Measurements from ENCODE around the gene STKLD1.
A peak's percentile ranks its signal among the peaks of the same experiment; 100 is the strongest.

The STKLD1 gene

GRCh38 chr9:133368249-133368881 is 7.8 kb upstream of the STKLD1 start (continued):
- TF ChIP-seq ZNF488 (tag by site-specific recombination; IDR thresholded peaks at IDR 0.05) = 0 out of 2 replicates have a peak, but pooled peaks have one; percentile 33
- no peak for TF ChIP-seq ZNF114 (tag by site-specific recombination; IDR thresholded peaks at IDR 0.05)
- peak; percentile 73; the same call in 1 of the 2 replicates for TF ChIP-seq ZNF341 (tag by site-specific recombination; IDR thresholded peaks at IDR 0.05; ENCODE audit: low read depth)

GRCh38 chr9:133369422-133369821 is 6.7 kb upstream of the STKLD1 start:
- POLR2A ChIA-PET = interaction anchor here (1.0 to 2.9 kb wide), 3 partner anchors 9 to 16 kb away, joined by 4 to 11 read pairs (median 5); partner anchors contain the start of genes SURF1 and SURF2
- Histone ChIP-seq H3K4me3 (ENCODE audit: low read depth, low read length) (no peak overlapping the region), H3K36me3 (ENCODE audit: control insufficient read depth in 2 of 2, insufficient read depth in 1 of 2, low read length in 2 of 2) (peaks cover 7 to 83% of the 10 kb centered on the region in 2 experiments), H3K27ac (ENCODE audit: extremely low read depth, low read depth, low read length) (no peak overlapping the region), H3K4me1 (ENCODE audit: control insufficient read depth, insufficient read depth, low read length) (no peaks in the 10 kb centered on the region), H3K9me3 (ENCODE audit: control insufficient read depth, insufficient read depth, low read depth, low read length) (no peaks in the 10 kb centered on the region)
- CTCF ChIA-PET = interaction anchor here (0.6 kb wide), 1 partner anchor 28 kb away, joined by 3 read pairs; no protein-coding TSS in a partner anchor
- TF ChIP-seq, protein P1, sequence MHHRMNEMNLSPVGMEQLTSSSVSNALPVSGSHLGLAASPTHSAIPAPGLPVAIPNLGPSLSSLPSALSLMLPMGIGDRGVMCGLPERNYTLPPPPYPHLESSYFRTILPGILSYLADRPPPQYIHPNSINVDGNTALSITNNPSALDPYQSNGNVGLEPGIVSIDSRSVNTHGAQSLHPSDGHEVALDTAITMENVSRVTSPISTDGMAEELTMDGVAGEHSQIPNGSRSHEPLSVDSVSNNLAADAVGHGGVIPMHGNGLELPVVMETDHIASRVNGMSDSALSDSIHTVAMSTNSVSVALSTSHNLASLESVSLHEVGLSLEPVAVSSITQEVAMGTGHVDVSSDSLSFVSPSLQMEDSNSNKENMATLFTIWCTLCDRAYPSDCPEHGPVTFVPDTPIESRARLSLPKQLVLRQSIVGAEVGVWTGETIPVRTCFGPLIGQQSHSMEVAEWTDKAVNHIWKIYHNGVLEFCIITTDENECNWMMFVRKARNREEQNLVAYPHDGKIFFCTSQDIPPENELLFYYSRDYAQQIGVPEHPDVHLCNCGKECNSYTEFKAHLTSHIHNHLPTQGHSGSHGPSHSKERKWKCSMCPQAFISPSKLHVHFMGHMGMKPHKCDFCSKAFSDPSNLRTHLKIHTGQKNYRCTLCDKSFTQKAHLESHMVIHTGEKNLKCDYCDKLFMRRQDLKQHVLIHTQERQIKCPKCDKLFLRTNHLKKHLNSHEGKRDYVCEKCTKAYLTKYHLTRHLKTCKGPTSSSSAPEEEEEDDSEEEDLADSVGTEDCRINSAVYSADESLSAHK (tag by site-specific recombination; IDR thresholded peaks at IDR 0.05) = no peak
- peak; percentile 59; the same call in 1 of the 2 replicates for TF ChIP-seq ZNF600 (tag by site-specific recombination; IDR thresholded peaks at IDR 0.05)
- TF ChIP-seq GLIS1 (tag by site-specific recombination; IDR thresholded peaks at IDR 0.05) = 0 out of 2 replicates have a peak, but pooled peaks have one; percentile 14
- 0 out of 2 replicates have a peak, but pooled peaks have one; percentile 3 for TF ChIP-seq KLF1 (tag by site-specific recombination; IDR thresholded peaks at IDR 0.05)
- TF ChIP-seq ZFP41 (tag by site-specific recombination; IDR thresholded peaks at IDR 0.05; ENCODE audit: borderline replicate concordance) = no peak

DNA sequence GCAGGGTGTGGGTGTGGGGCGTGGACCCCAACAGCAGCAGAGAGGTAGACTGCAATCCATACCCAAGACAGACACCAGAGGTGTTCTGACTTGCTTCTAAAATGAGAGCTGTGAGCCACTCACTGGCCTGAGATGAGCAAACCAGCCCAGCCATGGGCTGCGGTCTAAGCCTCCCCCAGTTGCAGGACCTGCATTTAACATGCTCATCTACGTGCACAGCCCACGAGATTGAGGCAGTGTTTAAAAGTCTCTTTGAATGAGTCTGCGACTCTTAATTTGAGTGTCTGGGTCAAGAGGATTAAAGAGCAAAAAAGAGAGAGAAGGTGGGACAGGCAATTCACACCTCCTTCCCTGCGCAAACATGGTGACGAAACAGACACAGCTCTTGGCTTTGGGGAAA is 6.2 kb upstream of the STKLD1 start:
- H3K36me3 ChIP-seq (ENCODE audit: control insufficient read depth in 2 of 2, insufficient read depth in 1 of 2, low read length in 2 of 2) = peaks cover 7 to 79% of the 10 kb centered on the region in 2 experiments
- H3K4me1 ChIP-seq (ENCODE audit: control insufficient read depth, insufficient read depth, low read length) = no peaks in the 10 kb centered on the region
- TF ChIP-seq, protein P2, sequence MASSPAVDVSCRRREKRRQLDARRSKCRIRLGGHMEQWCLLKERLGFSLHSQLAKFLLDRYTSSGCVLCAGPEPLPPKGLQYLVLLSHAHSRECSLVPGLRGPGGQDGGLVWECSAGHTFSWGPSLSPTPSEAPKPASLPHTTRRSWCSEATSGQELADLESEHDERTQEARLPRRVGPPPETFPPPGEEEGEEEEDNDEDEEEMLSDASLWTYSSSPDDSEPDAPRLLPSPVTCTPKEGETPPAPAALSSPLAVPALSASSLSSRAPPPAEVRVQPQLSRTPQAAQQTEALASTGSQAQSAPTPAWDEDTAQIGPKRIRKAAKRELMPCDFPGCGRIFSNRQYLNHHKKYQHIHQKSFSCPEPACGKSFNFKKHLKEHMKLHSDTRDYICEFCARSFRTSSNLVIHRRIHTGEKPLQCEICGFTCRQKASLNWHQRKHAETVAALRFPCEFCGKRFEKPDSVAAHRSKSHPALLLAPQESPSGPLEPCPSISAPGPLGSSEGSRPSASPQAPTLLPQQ (tag by site-specific recombination; IDR thresholded peaks at IDR 0.05) = no peak
- TF ChIP-seq ZNF239 (tag by site-specific recombination; IDR thresholded peaks at IDR 0.05) = no peak
- TF ChIP-seq SETDB1 (IDR thresholded peaks at IDR 0.05; ENCODE audit: insufficient read length, low read length) = no peak
- no peak for TF ChIP-seq AEBP2 (tag by site-specific recombination; IDR thresholded peaks at IDR 0.05; ENCODE audit: borderline replicate concordance)
- TF ChIP-seq, protein P3, sequence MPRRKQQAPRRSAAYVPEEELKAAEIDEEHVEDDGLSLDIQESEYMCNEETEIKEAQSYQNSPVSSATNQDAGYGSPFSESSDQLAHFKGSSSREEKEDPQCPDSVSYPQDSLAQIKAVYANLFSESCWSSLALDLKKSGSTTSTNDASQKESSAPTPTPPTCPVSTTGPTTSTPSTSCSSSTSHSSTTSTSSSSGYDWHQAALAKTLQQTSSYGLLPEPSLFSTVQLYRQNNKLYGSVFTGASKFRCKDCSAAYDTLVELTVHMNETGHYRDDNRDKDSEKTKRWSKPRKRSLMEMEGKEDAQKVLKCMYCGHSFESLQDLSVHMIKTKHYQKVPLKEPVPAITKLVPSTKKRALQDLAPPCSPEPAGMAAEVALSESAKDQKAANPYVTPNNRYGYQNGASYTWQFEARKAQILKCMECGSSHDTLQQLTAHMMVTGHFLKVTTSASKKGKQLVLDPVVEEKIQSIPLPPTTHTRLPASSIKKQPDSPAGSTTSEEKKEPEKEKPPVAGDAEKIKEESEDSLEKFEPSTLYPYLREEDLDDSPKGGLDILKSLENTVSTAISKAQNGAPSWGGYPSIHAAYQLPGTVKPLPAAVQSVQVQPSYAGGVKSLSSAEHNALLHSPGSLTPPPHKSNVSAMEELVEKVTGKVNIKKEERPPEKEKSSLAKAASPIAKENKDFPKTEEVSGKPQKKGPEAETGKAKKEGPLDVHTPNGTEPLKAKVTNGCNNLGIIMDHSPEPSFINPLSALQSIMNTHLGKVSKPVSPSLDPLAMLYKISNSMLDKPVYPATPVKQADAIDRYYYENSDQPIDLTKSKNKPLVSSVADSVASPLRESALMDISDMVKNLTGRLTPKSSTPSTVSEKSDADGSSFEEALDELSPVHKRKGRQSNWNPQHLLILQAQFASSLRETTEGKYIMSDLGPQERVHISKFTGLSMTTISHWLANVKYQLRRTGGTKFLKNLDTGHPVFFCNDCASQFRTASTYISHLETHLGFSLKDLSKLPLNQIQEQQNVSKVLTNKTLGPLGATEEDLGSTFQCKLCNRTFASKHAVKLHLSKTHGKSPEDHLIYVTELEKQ (tag by site-specific recombination; IDR thresholded peaks at IDR 0.05; ENCODE audit: borderline replicate concordance) = no peak
- no peak for TF ChIP-seq ZNF639 (tag by site-specific recombination; IDR thresholded peaks at IDR 0.05)
- no peak for TF ChIP-seq ZNF138 (tag by site-specific recombination; IDR thresholded peaks at IDR 0.05; ENCODE audit: borderline replicate concordance)
- no peak for TF ChIP-seq ZNF423 (tag by site-specific recombination; IDR thresholded peaks at IDR 0.05)
- TF ChIP-seq ZXDB (tag by site-specific recombination; IDR thresholded peaks at IDR 0.05) = no peak
- POLR2A ChIA-PET = interaction anchor here (0.9 to 3.8 kb wide), 4 partner anchors 9 to 22 kb away, joined by 3 to 24 read pairs (median 8); partner anchors contain the start of genes MED22, RPL7A, SURF1 and SURF2
- CTCF ChIA-PET = interaction anchor here (0.6 kb wide), 1 partner anchor 28 kb away, joined by 3 read pairs; no protein-coding TSS in a partner anchor
- H3K4me3 ChIP-seq (ENCODE audit: low read depth, low read length) = no peak overlapping the region
- H3K9me3 ChIP-seq (ENCODE audit: control insufficient read depth, insufficient read depth, low read depth, low read length) = no peaks in the 10 kb centered on the region
- no peak overlapping the region for H3K27ac ChIP-seq (ENCODE audit: extremely low read depth, low read depth, low read length)
